HepG2 (cell line): ENCODE results near the gene PRKAR1A. TPM values are rescaled to one million over a fixed set of nuclear protein-coding genes. Genes with fewer than 3 reads are reported as not detected.

Experiments used
- CENPX ChIP-seq: sonication (generic); formaldehyde crosslinking; IDR thresholded peaks from 2 replicates; pipeline ENCODE4 v1.9.0; 2021; ENCODE audit warnings: mild to moderate bottlenecking, missing genetic modification reagents, moderate library complexity
- FOXC1 ChIP-seq: sonication (generic); formaldehyde crosslinking; IDR thresholded peaks from 2 replicates; pipeline ENCODE4 v1.8.0; 2022; ENCODE audit warnings: mild to moderate bottlenecking, missing genetic modification reagents, borderline replicate concordance
- KLF9 ChIP-seq: IDR thresholded peaks from 2 replicates; pipeline ENCODE4 v1.6.1; 2016; ENCODE audit warnings: low read depth
- MEF2D ChIP-seq: sonication (generic); formaldehyde crosslinking; IDR thresholded peaks from 2 replicates; pipeline ENCODE4 v1.5.1; 2020; ENCODE audit warnings: mild to moderate bottlenecking, missing genetic modification reagents
- MYC ChIP-seq: sonication (generic); formaldehyde crosslinking; IDR thresholded peaks from 2 replicates; pipeline ENCODE4 v1.9.0; 2021; ENCODE audit warnings: missing genetic modification reagents, borderline replicate concordance
- NFYB ChIP-seq: sonication (generic); formaldehyde crosslinking; IDR thresholded peaks from 2 replicates; pipeline ENCODE4 v1.4.0; 2020; ENCODE audit warnings: missing genetic modification reagents
- SMAD9 ChIP-seq: sonication (generic); formaldehyde crosslinking; IDR thresholded peaks from 2 replicates; pipeline ENCODE4 v1.5.1; 2020; ENCODE audit warnings: mild to moderate bottlenecking, missing genetic modification reagents
- SRSF1 ChIP-seq: fragments of 200-400 bp; formaldehyde crosslinking; optimal IDR thresholded peaks from 2 replicates; pipeline ENCODE3; 2017; ENCODE audit warnings: mild to moderate bottlenecking, low read depth, low read length, moderate library complexity
- TBP ChIP-seq: sonication (generic); formaldehyde crosslinking; IDR thresholded peaks from 2 replicates; pipeline ENCODE4 v1.5.0; 2020; ENCODE audit warnings: missing genetic modification reagents
- ZNF382 ChIP-seq: sonication (generic); formaldehyde crosslinking; IDR thresholded peaks from 2 replicates; pipeline ENCODE4 v1.5.0; 2020; ENCODE audit warnings: missing genetic modification reagents, mild to moderate bottlenecking, borderline replicate concordance
- ZNF614 ChIP-seq: IDR thresholded peaks from 2 replicates; pipeline ENCODE4 v1.6.1; 2018; ENCODE audit warnings: missing biosample characterization, missing genetic modification reagents, inconsistent platforms, borderline replicate concordance
- polyA plus RNA-seq, 8 experiments: library from polyadenylated mRNA; depleted of rRNA in 3 of 8; stranded (reverse) in 7 of 8; unstranded in 1 of 8; fragments of >200 nt; fragmentation: Illumina TruSeq in 4 of 8; extraction: Trizol in 4 of 8; gene quantifications; 2 replicates each; pipeline versions ENCODE4 v1.2.1 to v1.2.3, GENCODE V29; 2011 to 2016; ENCODE audit warnings: low read depth in 4 of 8, missing spikeins in 1 of 8, mixed read lengths in 1 of 8; ENCODE audit not compliant: insufficient read depth in 1 of 8
- total RNA-seq, 5 experiments: library from RNA; depleted of rRNA; stranded (reverse); fragments of >200 nt; fragmentation: Illumina TruSeq; extraction: Trizol; gene quantifications; 2 replicates each; pipeline ENCODE4 v1.2.3, GENCODE V29; 2016; ENCODE audit warnings: low read depth in 1 of 5
- TF ChIP-seq, protein P1 (sequence below): sonication (generic); formaldehyde crosslinking; IDR thresholded peaks from 2 replicates; pipeline ENCODE4 v1.5.1; 2020; ENCODE audit warnings: missing genetic modification reagents, mild to moderate bottlenecking, borderline replicate concordance
- TF ChIP-seq, protein P2 (sequence below): sonication (generic); formaldehyde crosslinking; IDR thresholded peaks from 2 replicates; pipeline ENCODE4 v1.5.1; 2020; ENCODE audit warnings: mild to moderate bottlenecking, missing genetic modification reagents, borderline replicate concordance
- TF ChIP-seq, protein P3 (sequence below): sonication (generic); formaldehyde crosslinking; IDR thresholded peaks from 2 replicates; pipeline ENCODE4 v1.5.1; 2020; ENCODE audit warnings: missing genetic modification reagents, mild to moderate bottlenecking, borderline replicate concordance
- TF ChIP-seq, protein P4 (sequence below): sonication (generic); formaldehyde crosslinking; IDR thresholded peaks from 2 replicates; pipeline ENCODE4 v1.4.0; 2020; ENCODE audit warnings: mild to moderate bottlenecking, missing genetic modification reagents
- TF ChIP-seq, protein P5 (sequence below): IDR thresholded peaks from 2 replicates; pipeline ENCODE4 v1.6.1; 2012; ENCODE audit warnings: low read depth, low read length, improper control_type of control experiment
- TF ChIP-seq, protein P6 (sequence below): sonication (generic); formaldehyde crosslinking; conservative IDR thresholded peaks from 2 replicates; pipeline ENCODE4 v1.8.0; 2022; ENCODE audit warnings: low read depth, missing genetic modification reagents
- TF ChIP-seq, protein P7 (sequence below): sonication (generic); formaldehyde crosslinking; conservative IDR thresholded peaks from 2 replicates; pipeline ENCODE4 v1.4.0; 2020; ENCODE audit warnings: missing genetic modification reagents

The PRKAR1A gene
- total and polyA plus RNA-seq, 2 of the 13 experiments (the other 11 are each of a cell fraction or from before 2014, with no cell fraction given) = 265 to 266 TPM

DNA sequence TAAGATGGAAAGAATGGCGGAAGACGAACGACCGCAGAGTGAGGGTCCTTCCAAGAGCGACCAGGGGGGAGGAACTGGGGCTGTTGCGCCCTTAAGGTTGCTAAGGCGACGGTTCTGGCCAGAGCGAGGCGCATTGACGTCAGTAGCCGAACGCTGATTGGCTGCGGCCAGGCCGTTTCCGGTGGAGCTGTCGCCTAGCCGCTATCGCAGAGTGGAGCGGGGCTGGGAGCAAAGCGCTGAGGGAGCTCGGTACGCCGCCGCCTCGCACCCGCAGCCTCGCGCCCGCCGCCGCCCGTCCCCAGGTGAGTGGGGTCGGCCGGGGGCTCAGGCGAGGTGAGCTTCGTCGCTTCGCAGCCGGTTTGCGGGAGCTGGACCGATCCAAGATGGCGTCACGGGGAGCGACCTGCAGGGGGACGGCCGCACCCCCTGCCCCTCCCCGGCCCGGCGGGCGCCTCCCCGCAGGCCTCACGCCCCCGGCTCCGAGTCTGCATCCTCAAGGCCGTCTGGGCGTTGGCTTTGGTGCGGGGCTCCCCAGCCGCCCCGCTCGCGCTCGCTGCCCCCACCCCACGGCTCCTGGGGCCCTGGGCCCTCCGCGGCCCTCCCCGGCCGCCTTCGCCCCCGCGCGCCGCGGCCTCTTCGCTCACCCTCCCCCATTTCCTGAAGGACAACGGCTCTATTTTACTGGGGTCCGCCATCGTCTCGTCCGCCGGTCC lies at the start of gene PRKAR1A (continued):
- no peak for TF ChIP-seq TBP
- TF ChIP-seq, protein P1, sequence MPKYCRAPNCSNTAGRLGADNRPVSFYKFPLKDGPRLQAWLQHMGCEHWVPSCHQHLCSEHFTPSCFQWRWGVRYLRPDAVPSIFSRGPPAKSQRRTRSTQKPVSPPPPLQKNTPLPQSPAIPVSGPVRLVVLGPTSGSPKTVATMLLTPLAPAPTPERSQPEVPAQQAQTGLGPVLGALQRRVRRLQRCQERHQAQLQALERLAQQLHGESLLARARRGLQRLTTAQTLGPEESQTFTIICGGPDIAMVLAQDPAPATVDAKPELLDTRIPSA (CRISPR knock-in tag) = no peak
- TF ChIP-seq, protein P2, sequence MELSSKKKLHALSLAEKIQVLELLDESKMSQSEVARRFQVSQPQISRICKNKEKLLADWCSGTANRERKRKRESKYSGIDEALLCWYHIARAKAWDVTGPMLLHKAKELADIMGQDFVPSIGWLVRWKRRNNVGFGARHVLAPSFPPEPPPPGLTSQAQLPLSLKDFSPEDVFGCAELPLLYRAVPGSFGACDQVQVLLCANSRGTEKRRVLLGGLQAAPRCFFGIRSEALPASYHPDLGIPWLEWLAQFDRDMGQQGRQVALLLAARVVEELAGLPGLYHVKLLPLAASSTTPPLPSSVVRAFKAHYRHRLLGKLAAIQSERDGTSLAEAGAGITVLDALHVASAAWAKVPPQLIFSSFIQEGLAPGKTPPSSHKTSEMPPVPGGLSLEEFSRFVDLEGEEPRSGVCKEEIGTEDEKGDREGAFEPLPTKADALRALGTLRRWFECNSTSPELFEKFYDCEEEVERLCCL = peak; percentile 19; the same call in 1 of the 2 replicates
- no peak; the same call in 1 of the 2 replicates for TF ChIP-seq FOXC1 (CRISPR knock-in tag)
- TF ChIP-seq KLF9 (CRISPR knock-in tag) = no peak
- TF ChIP-seq ZNF382 = no peak
- no peak for TF ChIP-seq CENPX
- TF ChIP-seq SMAD9 (CRISPR knock-in tag) = no peak; the same call in 1 of the 2 replicates
- TF ChIP-seq, protein P3, sequence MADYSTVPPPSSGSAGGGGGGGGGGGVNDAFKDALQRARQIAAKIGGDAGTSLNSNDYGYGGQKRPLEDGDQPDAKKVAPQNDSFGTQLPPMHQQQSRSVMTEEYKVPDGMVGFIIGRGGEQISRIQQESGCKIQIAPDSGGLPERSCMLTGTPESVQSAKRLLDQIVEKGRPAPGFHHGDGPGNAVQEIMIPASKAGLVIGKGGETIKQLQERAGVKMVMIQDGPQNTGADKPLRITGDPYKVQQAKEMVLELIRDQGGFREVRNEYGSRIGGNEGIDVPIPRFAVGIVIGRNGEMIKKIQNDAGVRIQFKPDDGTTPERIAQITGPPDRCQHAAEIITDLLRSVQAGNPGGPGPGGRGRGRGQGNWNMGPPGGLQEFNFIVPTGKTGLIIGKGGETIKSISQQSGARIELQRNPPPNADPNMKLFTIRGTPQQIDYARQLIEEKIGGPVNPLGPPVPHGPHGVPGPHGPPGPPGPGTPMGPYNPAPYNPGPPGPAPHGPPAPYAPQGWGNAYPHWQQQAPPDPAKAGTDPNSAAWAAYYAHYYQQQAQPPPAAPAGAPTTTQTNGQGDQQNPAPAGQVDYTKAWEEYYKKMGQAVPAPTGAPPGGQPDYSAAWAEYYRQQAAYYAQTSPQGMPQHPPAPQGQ = no peak
- TF ChIP-seq, protein P4, sequence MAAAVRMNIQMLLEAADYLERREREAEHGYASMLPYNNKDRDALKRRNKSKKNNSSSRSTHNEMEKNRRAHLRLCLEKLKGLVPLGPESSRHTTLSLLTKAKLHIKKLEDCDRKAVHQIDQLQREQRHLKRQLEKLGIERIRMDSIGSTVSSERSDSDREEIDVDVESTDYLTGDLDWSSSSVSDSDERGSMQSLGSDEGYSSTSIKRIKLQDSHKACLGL (CRISPR knock-in tag) = no peak; the same call in 1 of the 2 replicates
- no peak for TF ChIP-seq ZNF614 (CRISPR knock-in tag)
- TF ChIP-seq NFYB (CRISPR knock-in tag) = peak; percentile 87
- TF ChIP-seq SRSF1 = no peak
- TF ChIP-seq, protein P5, sequence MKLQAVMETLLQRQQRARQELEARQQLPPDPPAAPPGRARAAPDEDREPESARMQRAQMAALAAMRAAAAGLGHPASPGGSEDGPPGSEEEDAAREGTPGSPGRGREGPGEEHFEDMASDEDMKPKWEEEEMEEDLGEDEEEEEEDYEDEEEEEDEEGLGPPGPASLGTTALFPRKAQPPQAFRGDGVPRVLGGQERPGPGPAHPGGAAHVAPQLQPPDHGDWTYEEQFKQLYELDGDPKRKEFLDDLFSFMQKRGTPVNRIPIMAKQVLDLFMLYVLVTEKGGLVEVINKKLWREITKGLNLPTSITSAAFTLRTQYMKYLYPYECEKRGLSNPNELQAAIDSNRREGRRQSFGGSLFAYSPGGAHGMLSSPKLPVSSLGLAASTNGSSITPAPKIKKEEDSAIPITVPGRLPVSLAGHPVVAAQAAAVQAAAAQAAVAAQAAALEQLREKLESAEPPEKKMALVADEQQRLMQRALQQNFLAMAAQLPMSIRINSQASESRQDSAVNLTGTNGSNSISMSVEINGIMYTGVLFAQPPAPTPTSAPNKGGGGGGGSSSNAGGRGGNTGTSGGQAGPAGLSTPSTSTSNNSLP = no peak
- TF ChIP-seq MEF2D (CRISPR knock-in tag) = 0 out of 2 replicates have a peak, but pooled peaks have one; percentile 32
- TF ChIP-seq, protein P6, sequence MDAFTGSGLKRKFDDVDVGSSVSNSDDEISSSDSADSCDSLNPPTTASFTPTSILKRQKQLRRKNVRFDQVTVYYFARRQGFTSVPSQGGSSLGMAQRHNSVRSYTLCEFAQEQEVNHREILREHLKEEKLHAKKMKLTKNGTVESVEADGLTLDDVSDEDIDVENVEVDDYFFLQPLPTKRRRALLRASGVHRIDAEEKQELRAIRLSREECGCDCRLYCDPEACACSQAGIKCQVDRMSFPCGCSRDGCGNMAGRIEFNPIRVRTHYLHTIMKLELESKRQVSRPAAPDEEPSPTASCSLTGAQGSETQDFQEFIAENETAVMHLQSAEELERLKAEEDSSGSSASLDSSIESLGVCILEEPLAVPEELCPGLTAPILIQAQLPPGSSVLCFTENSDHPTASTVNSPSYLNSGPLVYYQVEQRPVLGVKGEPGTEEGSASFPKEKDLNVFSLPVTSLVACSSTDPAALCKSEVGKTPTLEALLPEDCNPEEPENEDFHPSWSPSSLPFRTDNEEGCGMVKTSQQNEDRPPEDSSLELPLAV (CRISPR knock-in tag) = no peak
- TF ChIP-seq, protein P7, sequence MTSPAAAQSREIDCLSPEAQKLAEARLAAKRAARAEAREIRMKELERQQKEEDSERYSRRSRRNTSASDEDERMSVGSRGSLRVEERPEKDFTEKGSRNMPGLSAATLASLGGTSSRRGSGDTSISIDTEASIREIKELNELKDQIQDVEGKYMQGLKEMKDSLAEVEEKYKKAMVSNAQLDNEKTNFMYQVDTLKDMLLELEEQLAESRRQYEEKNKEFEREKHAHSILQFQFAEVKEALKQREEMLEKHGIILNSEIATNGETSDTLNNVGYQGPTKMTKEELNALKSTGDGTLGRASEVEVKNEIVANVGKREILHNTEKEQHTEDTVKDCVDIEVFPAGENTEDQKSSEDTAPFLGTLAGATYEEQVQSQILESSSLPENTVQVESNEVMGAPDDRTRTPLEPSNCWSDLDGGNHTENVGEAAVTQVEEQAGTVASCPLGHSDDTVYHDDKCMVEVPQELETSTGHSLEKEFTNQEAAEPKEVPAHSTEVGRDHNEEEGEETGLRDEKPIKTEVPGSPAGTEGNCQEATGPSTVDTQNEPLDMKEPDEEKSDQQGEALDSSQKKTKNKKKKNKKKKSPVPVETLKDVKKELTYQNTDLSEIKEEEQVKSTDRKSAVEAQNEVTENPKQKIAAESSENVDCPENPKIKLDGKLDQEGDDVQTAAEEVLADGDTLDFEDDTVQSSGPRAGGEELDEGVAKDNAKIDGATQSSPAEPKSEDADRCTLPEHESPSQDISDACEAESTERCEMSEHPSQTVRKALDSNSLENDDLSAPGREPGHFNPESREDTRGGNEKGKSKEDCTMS = no peak
- 0 out of 2 replicates have a peak, but pooled peaks have one; percentile 30 for TF ChIP-seq MYC (CRISPR knock-in tag)
